ENCODE measurements around the gene ZNF239. TPM values are rescaled to one million over a fixed set of nuclear protein-coding genes. Genes with fewer than 3 reads are reported as not detected.
"Not testable (repeated sequence)": the region's sequence is repeated elsewhere in the genome, so short reads cannot be mapped to it uniquely, and the experiment has no call there.

Gene ZNF239
- total and polyA plus RNA-seq, 7 donors: 0.46 to 6.2 (median 4.1) TPM

DNA sequence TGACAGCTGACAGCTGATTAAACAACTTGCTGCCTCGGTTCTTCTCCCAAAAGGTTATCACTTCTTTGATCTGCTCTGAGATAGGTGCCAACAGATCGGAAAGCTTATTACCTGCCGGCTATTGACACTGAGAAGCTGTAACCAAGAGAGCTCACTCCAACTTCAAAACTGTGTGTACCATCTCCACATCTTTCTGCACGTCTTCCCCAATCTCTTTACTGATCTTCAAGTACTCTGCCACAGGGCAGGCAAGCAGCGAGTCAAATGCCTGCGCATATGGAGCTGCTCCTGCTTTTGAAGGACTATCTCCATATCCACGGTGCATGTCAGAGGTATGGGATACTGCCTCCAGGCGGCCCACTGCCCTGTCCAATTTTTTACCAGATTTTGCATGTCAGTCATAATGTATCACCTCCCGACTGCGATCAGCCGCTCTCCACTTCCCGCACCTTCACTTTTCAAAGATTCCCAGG lies 31.5 kb upstream of the ZNF239 start:
- Histone ChIP-seq H3K27me3 (no peaks in the 10 kb centered on the region), H3K4me3 (peak overlapping the region; percentile 68 to 92 (median 85)), H3K27ac (peak overlapping the region in 3 of 4 donors; percentile 62 to 77 (median 65)), H3K9me3 (no peaks in the 10 kb centered on the region), H3K4me1 (peaks cover 0 to 13% (median 8%) of the 10 kb centered on the region in 4 donors), H3K36me3 (peaks cover 0 to 21% (median 0%) of the 10 kb centered on the region in 4 donors)
- intact Hi-C loops (cut with DNase I): loop anchor here (1.0 to 5.0 kb wide), 2 partner anchors 34 to 42 kb away; partner anchors contain the start of genes ZNF239 and ZNF32
- no peak for DNase-seq
- WGBS, 2 donors: 61 to 68% methylated on average over 12 of the region's 12 CpGs
- TF ChIP-seq POLR2A (IDR thresholded peaks at IDR 0.05): no peak
- no peak for TF ChIP-seq POLR2AphosphoS5 (IDR thresholded peaks at IDR 0.05)
- no peak for TF ChIP-seq EP300 (IDR thresholded peaks at IDR 0.05)
- TF ChIP-seq, protein P1, sequence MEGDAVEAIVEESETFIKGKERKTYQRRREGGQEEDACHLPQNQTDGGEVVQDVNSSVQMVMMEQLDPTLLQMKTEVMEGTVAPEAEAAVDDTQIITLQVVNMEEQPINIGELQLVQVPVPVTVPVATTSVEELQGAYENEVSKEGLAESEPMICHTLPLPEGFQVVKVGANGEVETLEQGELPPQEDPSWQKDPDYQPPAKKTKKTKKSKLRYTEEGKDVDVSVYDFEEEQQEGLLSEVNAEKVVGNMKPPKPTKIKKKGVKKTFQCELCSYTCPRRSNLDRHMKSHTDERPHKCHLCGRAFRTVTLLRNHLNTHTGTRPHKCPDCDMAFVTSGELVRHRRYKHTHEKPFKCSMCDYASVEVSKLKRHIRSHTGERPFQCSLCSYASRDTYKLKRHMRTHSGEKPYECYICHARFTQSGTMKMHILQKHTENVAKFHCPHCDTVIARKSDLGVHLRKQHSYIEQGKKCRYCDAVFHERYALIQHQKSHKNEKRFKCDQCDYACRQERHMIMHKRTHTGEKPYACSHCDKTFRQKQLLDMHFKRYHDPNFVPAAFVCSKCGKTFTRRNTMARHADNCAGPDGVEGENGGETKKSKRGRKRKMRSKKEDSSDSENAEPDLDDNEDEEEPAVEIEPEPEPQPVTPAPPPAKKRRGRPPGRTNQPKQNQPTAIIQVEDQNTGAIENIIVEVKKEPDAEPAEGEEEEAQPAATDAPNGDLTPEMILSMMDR (IDR thresholded peaks at IDR 0.05): no peak

DNA sequence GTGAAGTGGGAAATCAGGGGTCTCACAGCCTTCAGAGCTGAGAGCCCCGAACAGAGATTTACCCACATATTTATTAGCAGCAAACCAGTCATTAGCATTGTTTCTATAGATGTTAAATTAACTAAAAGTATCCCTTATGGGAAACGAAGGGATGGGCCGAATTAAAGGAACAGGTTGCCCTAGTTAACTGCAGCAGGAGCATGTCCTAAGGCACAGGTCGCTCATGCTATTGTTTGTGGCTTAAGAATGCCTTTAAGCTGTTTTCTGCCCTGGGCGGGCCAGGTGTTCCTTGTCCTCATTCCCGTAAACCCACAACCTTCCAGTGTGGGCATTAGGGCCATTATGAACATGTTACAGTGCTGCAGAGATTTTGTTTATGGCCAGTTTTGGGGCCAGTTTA lies 27.2 kb upstream of the ZNF239 start:
- H3K36me3 ChIP-seq; H3K4me1 ChIP-seq; H3K9me3 ChIP-seq; H3K27me3 ChIP-seq; intact Hi-C loops (cut with DNase I); H3K4me3 ChIP-seq; H3K27ac ChIP-seq; DNase-seq: not testable (repeated sequence)
- WGBS, 2 donors: 89 to 94% methylated on average over 6 of the region's 6 CpGs

DNA sequence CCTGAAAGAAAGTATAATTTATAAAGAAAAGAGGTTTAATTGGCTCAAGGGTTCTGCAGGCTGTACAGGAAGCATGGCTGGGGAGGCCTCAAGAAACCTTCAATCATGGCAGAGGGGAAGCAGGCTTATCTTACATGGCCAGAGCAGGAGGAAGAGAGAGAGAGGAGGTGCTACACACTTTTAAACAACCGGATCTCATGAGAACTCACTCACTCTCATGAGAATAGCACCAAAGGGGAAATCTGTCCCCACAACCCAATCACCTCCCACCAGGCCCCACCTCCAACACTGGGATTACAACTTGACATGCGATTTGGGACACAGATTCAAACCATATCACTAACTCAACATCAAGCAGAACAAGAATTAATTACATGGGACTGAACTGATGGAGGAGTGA lies 24.9 kb upstream of the ZNF239 start:
- Histone ChIP-seq H3K4me1 (no peaks in the 10 kb centered on the region), H3K27me3 (no peaks in the 10 kb centered on the region), H3K36me3 (no peaks in the 10 kb centered on the region), H3K4me3 (no peak overlapping the region), H3K27ac (no peak overlapping the region), H3K9me3 (no peaks in the 10 kb centered on the region)
- 70 to 85% methylated on average over 2 of the region's 2 CpGs for WGBS, 2 donors
- DNase-seq: no peak
- TF ChIP-seq, protein P1 (IDR thresholded peaks at IDR 0.05): no peak
- TF ChIP-seq POLR2A (IDR thresholded peaks at IDR 0.05): no peak
- intact Hi-C loops (cut with DNase I): no loop called here

DNA sequence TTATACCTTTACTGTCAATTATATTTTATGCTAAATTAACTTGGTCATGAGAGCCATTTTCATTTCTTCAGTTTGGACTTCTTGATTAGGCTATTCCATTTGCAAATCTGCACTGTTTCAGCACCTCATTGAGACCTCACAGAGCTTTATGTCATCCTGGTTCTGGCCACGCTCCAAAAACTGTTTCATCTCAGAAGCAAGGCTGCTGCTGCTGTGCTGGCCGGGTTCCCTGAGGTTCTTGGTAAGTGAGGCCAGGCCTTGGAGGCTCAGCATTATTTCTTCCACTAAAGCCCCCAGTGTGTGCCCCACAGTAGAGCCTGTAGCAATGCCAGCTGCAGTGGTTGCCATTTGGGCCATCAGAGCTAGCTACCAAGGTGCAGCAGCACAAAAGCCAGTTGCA lies 24.0 kb upstream of the ZNF239 start:
- no peak overlapping the region for H3K27ac ChIP-seq
- no peaks in the 10 kb centered on the region for H3K27me3 ChIP-seq
- no peaks in the 10 kb centered on the region for H3K9me3 ChIP-seq
- no peaks in the 10 kb centered on the region for H3K4me1 ChIP-seq
- intact Hi-C loops (cut with DNase I): no loop called here
- peak; percentile 79 for DNase-seq
- no peak for TF ChIP-seq POLR2A (IDR thresholded peaks at IDR 0.05)
- TF ChIP-seq EP300 (IDR thresholded peaks at IDR 0.05): no peak
- TF ChIP-seq, protein P1 (IDR thresholded peaks at IDR 0.05): no peak
- TF ChIP-seq POLR2AphosphoS5 (IDR thresholded peaks at IDR 0.05): no peak
- no peaks in the 10 kb centered on the region for H3K36me3 ChIP-seq
- 71 to 78% methylated on average over 2 of the region's 2 CpGs for WGBS, 2 donors
- H3K4me3 ChIP-seq: no peak overlapping the region

DNA sequence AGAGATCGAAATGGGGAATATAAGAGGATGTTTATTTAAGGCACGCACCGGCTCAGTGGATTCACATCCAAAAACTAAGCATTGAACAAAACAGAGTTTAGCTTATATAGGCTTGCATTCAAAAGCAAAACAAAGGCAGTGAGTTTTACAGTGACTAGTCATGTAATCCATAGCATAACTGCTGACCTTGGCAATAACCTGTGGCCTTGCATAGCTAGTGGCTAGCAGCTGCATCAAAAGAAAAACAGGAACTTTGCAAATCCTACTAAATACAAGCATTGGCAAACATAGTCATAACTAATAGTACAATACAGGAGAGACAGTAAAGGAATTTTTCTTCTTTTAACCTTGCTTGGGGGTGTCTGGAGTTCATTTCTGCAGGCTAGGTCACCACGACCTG lies 22.1 kb upstream of the ZNF239 start:
- no peak for DNase-seq

More for the DNA sequence above, 22.1 kb upstream of the ZNF239 start:
- TF ChIP-seq POLR2A (IDR thresholded peaks at IDR 0.05): no peak
- TF ChIP-seq, protein P1 (IDR thresholded peaks at IDR 0.05): no peak
- no peak for TF ChIP-seq POLR2AphosphoS5 (IDR thresholded peaks at IDR 0.05)
- no peak for TF ChIP-seq EP300 (IDR thresholded peaks at IDR 0.05)
- no peak overlapping the region for H3K27ac ChIP-seq
- no peak overlapping the region for H3K4me3 ChIP-seq
- H3K27me3 ChIP-seq: no peaks in the 10 kb centered on the region
- H3K9me3 ChIP-seq: peaks cover 0 to 3% (median 0%) of the 10 kb centered on the region in 4 donors
- intact Hi-C loops (cut with DNase I): no loop called here
- no peaks in the 10 kb centered on the region for H3K36me3 ChIP-seq
- H3K4me1 ChIP-seq: no peaks in the 10 kb centered on the region
- 77 to 90% methylated on average over 4 of the region's 4 CpGs for WGBS, 2 donors

Measured in sigmoid colon (tissue), 7 donors.